Occipital lobe (tissue), 2 donors: ENCODE results near the gene DNAI7. TPM values are rescaled to one million over a fixed set of nuclear protein-coding genes. Genes with fewer than 3 reads are reported as not detected.

Experiments used
- DNase-seq: peaks from one replicate; lab custom pipeline; 2025; lab: John Stamatoyannopoulos, UW
- total RNA-seq: library from RNA; depleted of rRNA; stranded (reverse); fragments of >200 nt; gene quantifications from one replicate; pipeline ENCODE4 v1.2.3, GENCODE V29; 2014

DNAI7 gene
- total RNA-seq, 1 donor from 2014 or later: 3.4 TPM

DNA sequence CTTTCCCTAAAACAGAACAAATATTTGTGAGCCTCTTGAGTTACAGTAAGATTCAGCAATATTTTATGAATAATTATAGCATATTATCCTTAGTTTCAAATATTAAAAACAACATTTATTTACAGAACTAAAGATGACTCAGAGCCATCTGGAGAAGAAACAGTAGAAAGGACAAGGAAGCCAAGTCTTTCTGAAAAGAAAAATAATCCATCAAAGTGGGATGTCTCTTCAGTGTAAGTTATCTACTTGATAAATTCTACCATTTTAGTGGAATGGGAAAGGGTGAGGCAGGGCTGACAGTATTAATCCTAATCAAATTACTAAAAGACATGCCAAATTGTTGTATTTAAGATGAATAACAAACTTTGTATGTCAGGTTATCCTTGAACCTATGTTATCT is 88.1 kb downstream of the DNAI7 start:
- DNase-seq: no peak

DNA sequence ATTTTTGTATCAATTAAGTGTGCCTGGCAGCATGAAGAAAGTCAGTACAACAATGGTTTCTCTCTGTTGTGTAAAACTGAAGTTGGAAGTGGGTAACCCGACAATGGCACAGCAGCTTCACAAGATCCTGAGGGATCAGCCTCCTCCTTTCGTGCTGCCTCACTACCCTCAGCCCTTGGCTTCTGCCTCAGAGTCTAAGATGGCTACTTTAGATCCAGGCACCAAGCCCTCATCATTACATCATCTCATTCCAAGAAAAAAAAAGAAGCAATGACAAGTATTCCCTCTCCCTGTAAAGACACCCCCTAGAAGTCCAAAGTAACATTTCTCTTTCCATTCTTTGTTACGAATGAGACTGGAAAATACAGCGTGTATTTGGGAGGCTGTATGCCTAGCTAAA is 92.6 kb downstream of the DNAI7 start:
- no peak for DNase-seq

DNA sequence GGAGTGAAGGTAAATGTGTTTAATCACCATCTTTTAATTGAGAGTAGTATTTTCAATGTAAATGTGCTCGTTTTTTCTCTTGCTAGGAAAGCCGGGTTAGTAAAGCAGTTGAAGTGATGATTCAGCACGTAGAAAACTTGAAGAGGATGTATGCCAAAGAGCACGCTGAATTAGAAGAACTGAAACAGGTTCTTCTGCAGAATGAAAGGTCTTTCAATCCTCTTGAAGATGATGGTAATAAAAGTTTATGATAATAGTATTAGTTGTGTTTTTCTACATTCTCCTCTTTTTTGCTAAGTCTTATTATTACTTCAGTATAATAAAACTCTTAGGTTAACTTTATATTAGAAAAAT is 93.9 kb downstream of the DNAI7 start:
- DNase-seq: no peak

DNA sequence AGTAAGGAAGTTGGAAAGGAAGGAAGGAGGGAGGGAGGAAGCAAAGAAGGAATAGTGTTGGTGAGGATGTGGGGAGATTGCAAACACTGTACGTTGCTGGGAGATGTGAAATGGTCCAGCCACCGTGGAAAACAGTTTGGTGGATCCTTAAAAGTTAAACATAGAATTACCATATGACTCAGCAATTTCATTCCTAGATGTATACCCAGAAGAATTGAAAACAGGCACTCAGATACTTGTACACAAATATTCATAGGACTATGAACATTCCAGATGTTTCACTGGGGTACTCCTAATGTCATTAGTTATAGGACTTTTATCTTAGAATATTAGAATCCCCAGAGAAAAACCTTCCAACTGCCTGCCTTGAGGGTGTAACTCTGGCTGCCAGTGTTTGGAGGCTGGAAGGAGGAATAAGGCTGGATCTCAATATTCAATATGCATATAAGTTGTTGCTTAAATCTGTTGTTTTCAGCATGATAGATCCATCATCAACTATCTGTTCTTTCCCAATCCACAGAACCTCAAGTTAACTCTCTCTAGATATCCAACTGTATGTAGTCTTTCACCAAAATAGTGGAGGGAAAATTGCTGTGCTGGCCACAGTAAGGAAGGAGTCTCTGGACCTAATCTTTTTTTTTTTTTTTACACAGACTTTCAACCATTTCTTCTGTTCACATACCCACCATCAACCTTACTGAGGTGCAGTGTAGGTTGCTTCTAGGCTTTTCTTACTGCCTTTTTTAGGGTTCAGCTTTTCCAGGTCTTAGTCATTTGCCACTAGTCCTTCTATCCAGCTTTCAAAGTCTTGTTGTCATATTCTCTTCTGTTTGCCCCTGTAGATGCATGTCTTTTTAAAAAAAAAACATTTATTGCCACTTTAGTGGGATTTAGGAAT is 94.5 kb downstream of the DNAI7 start:
- DNase-seq: no peak

DNA sequence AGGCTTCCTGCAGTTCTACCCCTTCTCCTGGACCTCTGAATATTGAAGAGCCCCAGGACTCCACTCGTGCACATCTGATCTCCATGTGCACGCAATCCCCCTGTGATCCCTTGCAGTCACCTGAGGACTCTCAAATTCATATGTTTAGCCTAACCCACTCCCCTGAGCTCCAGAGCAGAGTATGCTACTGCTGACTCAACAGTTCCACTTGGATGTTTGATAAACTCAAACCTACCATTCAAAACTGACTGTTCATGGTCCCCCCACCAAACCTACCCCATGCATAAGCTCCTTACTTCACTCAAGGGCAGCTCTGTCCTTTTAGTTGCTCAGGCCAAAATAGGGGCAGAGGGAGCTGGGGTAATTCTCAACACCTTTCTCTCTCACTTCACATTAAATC is 96.0 kb downstream of the DNAI7 start:
- DNase-seq: no peak

DNA sequence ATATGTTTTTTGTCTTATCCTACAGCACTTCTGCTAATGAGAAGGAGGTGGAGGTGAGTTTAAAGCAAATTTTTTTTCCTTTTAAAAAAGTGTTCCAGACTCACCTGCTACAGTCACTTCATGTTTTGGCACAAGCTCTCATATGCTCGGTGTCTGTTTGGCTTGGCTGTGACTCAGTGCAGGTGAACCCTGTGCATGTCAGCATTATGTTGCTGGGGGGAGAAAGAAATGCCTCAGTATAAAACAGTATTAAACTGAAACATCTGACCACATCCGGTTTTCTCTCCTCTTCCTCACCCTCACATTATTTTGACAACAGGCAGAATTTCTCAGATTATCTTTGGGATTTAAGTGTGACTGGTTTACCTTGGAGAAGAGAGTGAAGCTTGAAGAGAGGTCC is 105.2 kb downstream of the DNAI7 start:
- no peak for DNase-seq

DNA sequence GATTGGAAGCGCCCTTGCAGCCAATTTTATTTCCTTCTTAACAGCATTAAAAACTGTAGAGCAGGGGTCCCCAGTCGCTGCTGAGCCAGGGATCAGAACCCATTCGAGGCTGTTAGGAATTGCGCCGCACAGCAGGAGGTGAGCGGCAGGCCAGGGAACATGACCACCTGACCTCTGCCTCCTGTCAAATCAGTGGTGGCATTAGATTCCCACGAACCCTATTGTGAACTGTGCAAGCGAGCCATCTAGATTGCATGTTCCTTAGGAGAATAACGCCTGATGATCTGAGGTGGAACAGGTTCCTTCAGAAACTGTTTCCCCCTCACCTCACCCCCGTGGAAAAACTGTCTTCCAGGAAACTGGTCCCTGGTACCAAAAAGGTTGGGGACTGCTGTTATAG is 107.4 kb downstream of the DNAI7 start:
- no peak for DNase-seq

DNA sequence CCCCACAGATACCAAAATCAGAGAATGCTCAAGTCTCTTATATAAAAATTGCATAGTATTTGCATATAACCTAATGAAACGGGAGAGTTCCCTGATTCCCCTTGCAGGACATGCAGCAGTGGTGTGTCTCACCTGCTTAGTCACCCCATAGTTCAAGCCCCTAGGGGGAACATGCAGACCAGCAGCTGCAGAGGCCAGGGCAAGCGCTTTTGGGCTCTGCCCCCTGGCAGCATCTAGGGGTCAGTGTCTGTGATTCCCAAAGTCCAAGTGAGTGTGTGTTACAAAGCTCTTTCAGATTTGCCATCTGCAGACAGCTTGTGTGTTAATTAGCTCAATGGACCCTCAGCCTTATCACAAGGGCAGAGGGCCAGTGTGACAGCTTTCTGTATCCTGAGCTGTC is 110.1 kb downstream of the DNAI7 start:
- no peak for DNase-seq

DNA sequence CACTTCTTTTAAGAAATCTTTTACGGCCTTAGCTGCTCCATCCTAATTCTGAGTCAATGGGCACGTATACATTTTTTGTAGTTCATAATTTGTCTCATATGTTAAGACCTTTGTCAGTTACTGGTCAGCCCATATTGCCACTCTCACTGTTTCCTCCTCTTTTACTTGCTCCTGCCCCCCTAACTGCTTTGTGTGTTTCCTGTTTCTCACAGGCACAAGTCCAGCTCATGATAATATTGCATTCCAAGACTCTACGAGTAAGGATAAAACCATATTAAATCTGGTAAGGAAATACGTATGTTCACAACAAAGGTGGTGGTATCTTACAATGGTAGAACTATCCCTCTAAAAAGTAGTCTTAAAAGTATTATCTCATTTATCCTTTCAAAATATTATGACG is 111.7 kb downstream of the DNAI7 start:
- DNase-seq: no peak

DNA sequence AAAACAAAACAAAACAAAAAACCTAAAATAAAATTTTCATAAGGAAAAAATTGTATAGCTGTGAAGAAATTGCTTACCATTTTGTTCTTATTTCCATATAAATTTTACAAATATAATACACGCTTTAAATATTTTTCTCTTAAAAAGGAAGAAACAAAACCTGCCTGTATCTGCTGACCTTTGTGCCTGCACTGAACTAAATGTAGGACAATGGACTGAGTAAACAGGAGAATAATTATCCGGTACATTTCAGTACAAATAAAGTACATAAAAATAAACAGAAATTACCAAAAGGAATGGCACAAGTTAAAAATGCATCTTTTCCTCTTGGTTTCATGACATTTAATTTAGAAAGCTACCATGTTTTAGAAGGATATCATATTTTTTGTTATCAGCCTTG is 112.3 kb downstream of the DNAI7 start:
- DNase-seq: no peak

DNA sequence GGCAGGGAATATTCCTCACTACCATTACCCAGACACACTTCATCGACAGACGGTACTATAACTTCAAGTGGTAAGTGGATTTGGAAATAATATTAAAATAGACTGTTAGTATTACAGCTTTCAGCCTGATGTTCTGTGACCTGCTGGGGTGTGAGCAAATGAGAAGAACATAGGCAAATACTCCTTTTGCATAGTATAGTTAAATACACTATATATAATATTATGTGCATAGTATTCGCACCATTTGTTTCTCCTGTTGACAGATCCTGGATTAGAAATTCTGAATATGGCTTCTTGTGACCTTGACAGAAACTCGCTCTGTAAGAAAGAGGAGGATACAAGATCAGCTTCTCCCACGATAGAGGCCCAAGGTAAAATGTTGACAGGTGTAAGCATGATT is 115.6 kb downstream of the DNAI7 start:
- no peak for DNase-seq

DNA sequence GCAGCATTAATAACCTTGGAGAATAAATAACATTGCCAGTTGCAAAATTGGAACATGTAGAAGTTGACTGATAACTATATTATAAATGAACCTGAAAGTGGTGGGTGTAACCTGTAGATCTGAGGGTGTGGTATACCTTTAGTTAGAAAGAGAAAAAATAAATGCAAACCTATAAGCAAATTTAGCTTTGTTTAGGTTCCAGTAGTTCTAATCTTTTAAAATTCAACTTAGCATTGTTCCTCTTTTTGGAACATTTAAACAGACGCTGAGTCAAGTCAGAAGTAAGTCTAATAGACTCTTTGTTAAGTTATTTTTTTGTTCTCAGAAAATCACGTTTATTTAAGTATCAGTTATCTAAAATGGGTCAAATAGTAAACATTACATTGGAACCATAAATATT is 120.0 kb downstream of the DNAI7 start:
- DNase-seq: no peak

DNA sequence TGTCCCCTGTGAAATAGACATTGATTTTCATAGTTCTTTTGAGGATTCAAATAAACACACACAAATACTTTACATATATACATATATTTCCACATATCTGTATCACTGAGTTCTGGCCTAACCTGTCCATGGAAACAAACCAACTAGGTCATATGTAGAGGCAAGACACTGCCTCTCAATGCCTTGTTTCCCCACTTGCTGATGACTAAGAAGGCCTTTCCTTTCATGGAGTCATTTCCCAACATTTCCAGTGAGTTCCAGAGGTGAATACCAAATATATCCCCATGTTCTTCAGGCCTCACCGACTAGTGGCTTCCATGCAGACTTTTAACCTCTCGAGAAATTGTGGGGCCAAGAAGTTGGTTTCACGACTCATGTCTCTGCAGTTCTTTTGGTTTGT is 120.8 kb downstream of the DNAI7 start:
- no peak for DNase-seq

DNA sequence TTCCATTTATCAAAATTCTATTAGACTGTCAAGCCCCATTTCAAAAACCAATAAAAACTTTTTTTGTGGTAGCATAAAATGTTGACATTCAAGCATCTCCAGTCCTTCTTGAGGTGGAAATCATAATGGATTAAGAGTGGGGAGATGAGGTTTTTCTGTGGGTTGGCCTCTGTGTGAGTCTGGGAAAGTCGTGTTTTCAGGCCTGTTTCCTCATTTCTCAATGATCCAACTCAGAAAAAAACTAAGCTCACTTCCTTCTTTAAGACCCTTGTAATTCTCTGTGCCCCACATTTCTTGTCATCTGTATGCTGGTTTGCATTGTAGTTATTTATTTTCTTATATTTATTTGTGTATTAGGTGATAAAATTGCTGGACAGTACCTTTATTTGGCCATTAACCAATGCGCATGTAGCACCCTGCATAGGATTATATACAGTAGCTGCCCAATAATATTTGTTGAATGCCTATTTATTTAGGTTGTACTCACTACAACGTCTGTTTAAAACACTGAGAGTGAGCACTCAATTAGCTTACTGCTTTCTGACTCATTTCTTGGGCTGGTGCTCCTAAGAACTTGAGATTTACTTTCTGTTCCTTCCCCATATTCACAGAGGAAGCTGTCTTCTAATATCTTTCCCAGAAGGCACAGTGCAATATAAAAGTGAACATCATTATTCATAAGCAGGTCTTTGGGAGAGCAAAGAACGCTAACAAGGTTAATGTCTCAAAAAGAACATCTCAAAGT is 121.9 kb downstream of the DNAI7 start:
- no peak for DNase-seq

DNA sequence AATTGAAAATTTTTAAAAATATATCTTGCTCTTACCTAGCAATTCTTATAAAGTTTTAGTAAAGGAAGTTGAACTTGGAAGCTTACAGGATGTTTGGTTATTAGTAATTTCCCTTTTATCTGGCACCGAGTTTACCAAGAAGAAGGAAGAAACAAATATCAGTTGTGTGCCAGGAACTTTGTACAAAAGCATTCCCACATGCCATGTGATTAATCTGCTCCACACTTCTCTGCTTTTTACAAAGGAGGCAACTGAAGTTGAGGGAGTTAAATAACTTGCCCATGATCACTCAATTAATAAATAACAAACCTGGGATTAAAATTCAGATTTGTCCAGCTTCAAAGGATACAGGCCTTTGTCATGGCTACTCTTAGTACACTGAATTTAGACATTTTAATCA is 123.6 kb downstream of the DNAI7 start:
- no peak for DNase-seq

DNA sequence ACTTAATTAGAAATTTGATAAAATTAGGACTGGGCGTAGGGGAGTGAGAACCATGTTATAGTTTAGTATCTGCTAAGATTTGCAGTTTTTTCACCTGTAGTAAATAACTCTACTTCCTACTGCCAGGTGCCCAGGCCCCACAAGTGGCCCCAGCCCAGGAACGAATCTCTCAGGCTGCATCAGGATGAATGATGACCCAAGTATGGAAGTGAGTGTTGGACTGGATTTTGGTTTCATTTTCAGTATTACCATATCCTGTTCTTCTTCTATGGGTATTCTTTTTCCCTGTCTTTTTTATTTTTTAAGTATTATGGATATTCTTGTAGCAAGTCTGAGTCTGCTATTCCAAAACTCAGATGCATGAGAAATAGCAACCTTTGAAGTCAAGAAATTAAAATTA is 125.7 kb downstream of the DNAI7 start:
- DNase-seq: no peak

DNA sequence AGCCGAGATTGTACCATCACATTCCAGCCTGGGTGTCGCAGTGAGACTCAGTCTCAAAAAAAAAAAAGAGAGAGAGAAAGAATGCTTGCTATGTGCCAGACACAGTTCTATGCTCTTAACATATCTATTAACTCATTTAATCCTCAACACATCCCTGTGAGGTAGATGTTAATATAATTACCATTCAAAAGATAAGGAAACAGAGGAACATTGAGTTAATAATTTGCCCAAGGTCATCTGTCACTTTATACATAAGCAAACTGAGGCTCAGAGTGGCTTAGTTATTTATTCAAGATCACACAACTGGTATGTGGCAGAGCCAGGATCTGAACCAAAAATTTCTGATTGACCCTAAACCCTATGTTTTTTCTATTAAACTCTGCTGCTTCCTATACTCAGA is 129.9 kb downstream of the DNAI7 start:
- no peak for DNase-seq

DNA sequence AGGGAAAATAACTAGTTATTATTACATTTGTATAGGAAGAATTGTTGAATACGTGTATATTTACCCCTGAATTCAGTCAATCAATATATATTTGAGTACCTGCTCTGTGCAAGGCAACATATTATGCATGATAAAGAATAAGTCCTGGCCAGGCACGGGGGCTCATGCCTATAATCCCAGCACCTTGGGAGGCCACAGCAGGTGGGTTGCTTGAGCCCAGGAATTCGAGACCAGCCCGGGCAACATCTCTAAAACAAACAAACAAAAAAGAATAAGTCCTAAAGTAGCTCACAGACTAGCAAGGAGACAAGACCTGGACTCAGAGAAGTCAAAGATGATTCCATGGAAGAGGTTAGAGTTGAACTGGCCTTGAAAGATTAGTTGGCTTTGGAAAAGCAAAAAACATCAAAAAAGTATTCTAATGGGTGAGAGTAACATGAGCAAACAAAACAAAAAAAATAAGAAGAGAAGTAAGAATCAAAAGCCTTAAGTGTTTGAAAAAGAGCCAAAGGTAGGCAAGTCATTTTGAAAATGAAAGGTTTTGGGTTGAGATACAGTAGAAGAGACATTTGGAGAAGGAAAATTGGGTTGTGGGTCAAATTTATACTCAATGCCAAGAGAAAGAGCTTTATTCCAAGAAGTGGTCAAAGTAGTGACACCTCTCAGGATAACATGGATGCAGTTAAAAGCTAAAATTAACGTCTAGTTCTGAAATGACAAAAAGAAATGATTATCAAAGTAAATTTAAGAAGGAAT is 130.9 kb downstream of the DNAI7 start:
- DNase-seq: no peak

DNA sequence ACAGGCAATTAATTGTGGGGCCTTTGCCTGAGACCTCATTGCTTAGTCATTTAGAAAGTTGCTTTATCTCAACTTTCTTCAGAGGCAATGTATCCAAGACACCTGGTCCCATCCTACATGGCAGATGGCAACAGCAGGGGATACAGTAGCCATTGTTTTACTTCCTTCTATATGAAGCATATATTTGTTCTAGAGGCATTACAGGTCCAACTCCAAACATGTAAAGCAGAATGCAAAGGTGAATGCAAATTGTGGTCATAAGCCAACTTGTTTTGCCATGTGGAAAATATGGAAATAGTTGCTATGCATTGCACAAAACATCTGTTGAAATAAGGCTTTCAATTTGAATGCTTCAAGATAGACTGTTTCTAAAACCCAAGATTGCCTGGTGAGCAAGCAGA is 136.3 kb downstream of the DNAI7 start:
- no peak for DNase-seq
